Vagina (tissue), 2 donors: Measurements from ENCODE around the gene NAV2.

Experiments used
- POLR2AphosphoS5 ChIP-seq, 2 donors: sonication (generic); formaldehyde crosslinking; IDR thresholded peaks; one replicate each; pipeline ENCODE4 v1.9.0; 2017; ENCODE audit warnings: antibody characterized with exemption in 2 of 2, mild to moderate bottlenecking in 2 of 2, low read depth in 1 of 2; ENCODE audit not compliant: insufficient read depth in 1 of 2
- TF ChIP-seq, protein P1 (sequence below), 3 experiments: fragments of 450-650 bp in 2 of 3; fragments of 200-600 bp in 1 of 3; sonication (generic) in 1 of 3; IDR thresholded peaks; one replicate each; pipeline ENCODE4 v1.5.1; 2017 to 2019; ENCODE audit warnings: antibody characterized with exemption in 3 of 3, mild to moderate bottlenecking in 2 of 3, moderate library complexity in 2 of 3

DNA sequence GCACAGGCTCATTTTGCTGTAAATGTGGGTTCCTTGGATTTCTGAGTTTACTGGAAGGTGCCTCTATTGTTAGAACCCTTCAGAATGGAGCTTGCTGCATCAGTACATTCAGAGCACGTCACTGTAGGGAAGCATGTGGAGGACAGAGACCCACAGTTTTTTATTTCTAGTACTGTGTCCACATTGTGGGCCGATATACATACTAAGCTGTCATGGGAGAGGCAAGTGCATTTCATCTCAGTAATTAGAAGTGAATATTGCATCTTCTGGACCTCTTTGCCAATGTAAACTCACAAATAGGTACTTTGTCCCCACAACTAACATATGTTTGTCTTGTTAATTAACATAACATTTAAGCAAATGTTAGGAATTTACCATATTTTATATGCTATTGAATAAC lies 139.7 kb downstream of the NAV2 start:
- no peak for TF ChIP-seq POLR2AphosphoS5 (IDR thresholded peaks at IDR 0.05; ENCODE audit: insufficient read depth in 1 of 2, low read depth in 1 of 2)
- TF ChIP-seq, protein P1, sequence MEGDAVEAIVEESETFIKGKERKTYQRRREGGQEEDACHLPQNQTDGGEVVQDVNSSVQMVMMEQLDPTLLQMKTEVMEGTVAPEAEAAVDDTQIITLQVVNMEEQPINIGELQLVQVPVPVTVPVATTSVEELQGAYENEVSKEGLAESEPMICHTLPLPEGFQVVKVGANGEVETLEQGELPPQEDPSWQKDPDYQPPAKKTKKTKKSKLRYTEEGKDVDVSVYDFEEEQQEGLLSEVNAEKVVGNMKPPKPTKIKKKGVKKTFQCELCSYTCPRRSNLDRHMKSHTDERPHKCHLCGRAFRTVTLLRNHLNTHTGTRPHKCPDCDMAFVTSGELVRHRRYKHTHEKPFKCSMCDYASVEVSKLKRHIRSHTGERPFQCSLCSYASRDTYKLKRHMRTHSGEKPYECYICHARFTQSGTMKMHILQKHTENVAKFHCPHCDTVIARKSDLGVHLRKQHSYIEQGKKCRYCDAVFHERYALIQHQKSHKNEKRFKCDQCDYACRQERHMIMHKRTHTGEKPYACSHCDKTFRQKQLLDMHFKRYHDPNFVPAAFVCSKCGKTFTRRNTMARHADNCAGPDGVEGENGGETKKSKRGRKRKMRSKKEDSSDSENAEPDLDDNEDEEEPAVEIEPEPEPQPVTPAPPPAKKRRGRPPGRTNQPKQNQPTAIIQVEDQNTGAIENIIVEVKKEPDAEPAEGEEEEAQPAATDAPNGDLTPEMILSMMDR (IDR thresholded peaks at IDR 0.05) = no peak
